Esophagus muscularis mucosa (tissue), 2 donors: ENCODE measurements around the gene CTBS.

ENCODE experiments used
- EP300 ChIP-seq: sonication (generic); formaldehyde crosslinking; IDR thresholded peaks from one replicate; pipeline ENCODE4 v1.6.1; 2017; ENCODE audit warnings: antibody characterized with exemption
- POLR2A ChIP-seq: fragments of 450-650 bp; IDR thresholded peaks from one replicate; pipeline ENCODE4 v1.6.1; 2017; ENCODE audit warnings: antibody characterized with exemption, moderate library complexity, mild to moderate bottlenecking, low read depth

DNA sequence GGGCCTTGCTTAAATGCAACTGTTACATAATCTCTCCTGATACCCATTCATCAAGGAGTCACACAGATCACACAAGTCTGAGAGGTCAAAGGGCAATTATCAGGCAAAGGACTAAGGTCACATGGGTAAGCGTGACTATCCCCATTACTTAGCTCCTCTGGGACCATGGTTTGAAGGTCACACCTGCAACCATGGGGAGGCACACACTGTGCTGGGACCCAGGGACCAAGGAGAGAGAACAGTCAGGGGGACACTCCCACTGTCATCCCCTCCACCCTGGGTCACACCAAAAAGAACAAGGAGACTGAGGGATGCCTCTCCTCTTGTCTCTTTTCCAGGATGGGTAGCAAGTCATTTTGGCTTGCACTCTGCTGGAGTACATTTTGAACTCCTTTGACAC, 30.9 kb upstream of the CTBS start:
- no peak for TF ChIP-seq POLR2A
- TF ChIP-seq EP300 = no peak
